ENCODE data around the gene SLC25A43.
"Not testable (repeated sequence)": the region's sequence is repeated elsewhere in the genome, so short reads cannot be mapped to it uniquely, and the experiment has no call there.

SLC25A43 gene

GRCh38 chrX:119410027-119410819 is 11.1 kb downstream of the SLC25A43 start:
- peak; percentile 58 for DNase-seq

GRCh38 chrX:119410854-119411253 is 11.7 kb downstream of the SLC25A43 start:
- DNase-seq = no peak

- no peak for DNase-seq
These were observed 12.8 kb downstream of the SLC25A43 start for GRCh38 chrX:119411959-119412358.

GRCh38 chrX:119417376-119417775 is 18.2 kb downstream of the SLC25A43 start:
- no peak for DNase-seq

- peak; percentile 5 for DNase-seq
These were observed 18.7 kb downstream of the SLC25A43 start for GRCh38 chrX:119417842-119418241.

GRCh38 chrX:119419146-119419545 is 20.0 kb downstream of the SLC25A43 start:
- no peak for DNase-seq

- no peak for DNase-seq
These were observed 20.8 kb downstream of the SLC25A43 start for GRCh38 chrX:119419898-119420297.

- DNase-seq = no peak
These were observed 22.0 kb downstream of the SLC25A43 start for GRCh38 chrX:119421016-119421705.

- no peak for DNase-seq
These were observed 24.5 kb downstream of the SLC25A43 start for GRCh38 chrX:119423631-119424030.

- no peak for DNase-seq
These were observed 25.9 kb downstream of the SLC25A43 start for GRCh38 chrX:119424999-119425398.

- no peak for DNase-seq
These were observed 28.1 kb downstream of the SLC25A43 start for GRCh38 chrX:119427024-119427794.

GRCh38 chrX:119427795-119428185 is 28.7 kb downstream of the SLC25A43 start:
- no peak for DNase-seq

GRCh38 chrX:119429471-119429870 is 30.3 kb downstream of the SLC25A43 start:
- DNase-seq = peak; percentile 3

GRCh38 chrX:119441295-119441694 is 42.2 kb downstream of the SLC25A43 start:
- not testable (repeated sequence) for DNase-seq

GRCh38 chrX:119442286-119442685 is 43.1 kb downstream of the SLC25A43 start:
- DNase-seq = no peak

- DNase-seq = no peak
These were observed 54.1 kb downstream of the SLC25A43 start for GRCh38 chrX:119453202-119453601.

GRCh38 chrX:119455264-119455663 is 56.1 kb downstream of the SLC25A43 start:
- DNase-seq = no peak

GRCh38 chrX:119459181-119459580 is 60.0 kb downstream of the SLC25A43 start:
- no peak for DNase-seq

- no peak for DNase-seq
These were observed 66.4 kb downstream of the SLC25A43 start for GRCh38 chrX:119465555-119465954.

GRCh38 chrX:119466970-119467369 is 67.8 kb downstream of the SLC25A43 start:
- no peak for DNase-seq

- no peak for DNase-seq
These were observed 68.3 kb downstream of the SLC25A43 start for GRCh38 chrX:119467433-119467832.

- DNase-seq = peak; percentile 91
These were observed 68.9 kb downstream of the SLC25A43 start, which contains the start of gene SLC25A5 for GRCh38 chrX:119467842-119468550. Gene SLC25A5, plus strand, starts transcription at chrX:119468444. Its CDS starts 72 bp downstream, at chrX:119468516.
